Measurements from ENCODE around the gene CD209.

DNA sequence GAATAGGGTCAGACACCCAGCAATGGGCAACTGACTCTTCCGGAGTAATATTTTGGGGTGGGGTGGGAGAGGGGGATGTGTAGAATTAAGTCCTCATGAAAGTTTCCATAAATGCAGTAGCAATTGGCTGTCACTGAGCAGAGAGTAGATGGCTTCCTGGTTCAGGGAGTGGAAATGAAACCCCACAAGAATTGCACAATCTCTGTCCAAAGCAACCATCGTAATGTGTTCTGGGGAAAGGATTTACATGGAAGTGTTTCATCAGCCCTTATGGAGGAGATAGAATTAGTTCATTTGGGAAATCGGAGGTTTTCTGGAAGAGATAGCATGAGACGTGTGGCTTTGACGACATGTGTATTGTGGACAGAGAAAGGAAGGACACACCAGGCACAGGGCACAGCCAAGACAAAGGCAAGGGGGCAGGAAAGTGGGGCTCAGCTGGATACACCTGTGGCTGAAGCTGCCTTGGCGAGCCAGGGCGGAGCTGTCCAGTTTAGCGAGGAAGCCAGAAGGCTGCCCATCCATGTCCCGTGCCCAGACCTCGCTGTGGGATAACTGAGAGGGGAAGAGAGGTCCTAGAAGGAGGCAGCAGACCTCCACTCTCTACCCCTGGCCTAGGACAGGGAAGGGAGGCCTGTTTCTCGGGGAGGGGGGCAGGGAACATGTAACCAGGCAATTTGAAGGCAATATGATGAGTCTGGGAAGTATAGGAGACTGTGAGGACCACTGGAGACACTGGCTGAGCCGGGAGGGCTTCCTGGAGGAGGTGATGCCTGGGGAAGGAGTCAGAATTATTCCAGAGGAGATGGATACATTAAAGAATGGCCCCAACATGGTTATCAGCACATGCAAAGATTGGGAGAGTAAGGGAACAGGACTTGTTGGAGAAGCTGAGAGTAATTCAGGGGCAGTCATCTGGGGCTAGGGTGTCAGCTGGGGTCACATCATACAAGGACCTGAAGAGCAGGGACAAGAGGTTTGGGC, 12.8 kb downstream of the CD209 start:
- no peak for TF ChIP-seq EZH2phosphoT487 (IDR thresholded peaks at IDR 0.05; ENCODE audit: insufficient read depth, low read depth)
- no peak for TF ChIP-seq EZH2 (IDR thresholded peaks at IDR 0.05; ENCODE audit: insufficient read depth, poor library complexity, severe bottlenecking)

Data from GM23248 (cell line).